ENCODE results near the gene TMEM178B.

DNA sequence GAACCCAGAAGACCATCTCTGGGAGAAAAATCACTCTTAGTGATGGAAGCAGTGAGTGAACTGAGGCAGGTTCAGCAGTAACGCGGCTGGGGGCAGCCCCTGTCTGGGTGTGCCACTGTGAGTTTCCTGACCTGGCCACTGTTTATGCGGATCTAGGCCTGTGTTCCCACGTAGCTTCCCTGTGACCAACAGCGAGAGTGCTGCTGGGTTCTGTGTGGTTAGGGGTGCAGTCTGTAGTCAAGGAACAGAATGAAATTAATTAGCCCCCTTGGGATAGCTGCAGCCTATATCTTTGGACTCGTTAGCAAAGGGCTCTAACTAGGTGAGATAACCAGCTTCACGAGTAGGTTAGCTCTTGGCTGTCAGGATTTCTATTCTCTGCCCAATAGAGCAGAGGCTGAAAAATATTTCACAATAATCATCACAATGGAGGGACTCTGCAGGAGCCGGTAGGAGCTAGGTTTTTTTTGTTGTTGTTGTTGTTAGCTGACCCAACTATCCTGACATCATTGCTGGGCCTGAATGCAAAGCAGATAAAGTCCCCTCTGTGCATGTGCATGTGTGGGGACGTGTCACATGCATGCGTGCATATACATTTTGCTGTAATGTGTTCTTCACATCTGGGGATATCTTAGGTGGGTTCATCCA, 164.9 kb downstream of the TMEM178B start:
- TF ChIP-seq POLR2A (IDR thresholded peaks at IDR 0.05; ENCODE audit: low read length) (no peak), GATA1 (IDR thresholded peaks at IDR 0.05; ENCODE audit: low read depth, low read length) (no peak)
